VCaP (cell line): ENCODE results near the gene ARL14.

Source experiments
- H3K27ac ChIP-seq: fragments of 450-650 bp; 2 replicates; pipeline ENCODE4 v1.5.1; 2017
- TF ChIP-seq, protein P1 (sequence below): fragments of 450-650 bp; conservative IDR thresholded peaks from 2 replicates; pipeline ENCODE4 v1.5.1; 2017; ENCODE audit warnings: mild to moderate bottlenecking, moderate library complexity

ARL14 gene

DNA sequence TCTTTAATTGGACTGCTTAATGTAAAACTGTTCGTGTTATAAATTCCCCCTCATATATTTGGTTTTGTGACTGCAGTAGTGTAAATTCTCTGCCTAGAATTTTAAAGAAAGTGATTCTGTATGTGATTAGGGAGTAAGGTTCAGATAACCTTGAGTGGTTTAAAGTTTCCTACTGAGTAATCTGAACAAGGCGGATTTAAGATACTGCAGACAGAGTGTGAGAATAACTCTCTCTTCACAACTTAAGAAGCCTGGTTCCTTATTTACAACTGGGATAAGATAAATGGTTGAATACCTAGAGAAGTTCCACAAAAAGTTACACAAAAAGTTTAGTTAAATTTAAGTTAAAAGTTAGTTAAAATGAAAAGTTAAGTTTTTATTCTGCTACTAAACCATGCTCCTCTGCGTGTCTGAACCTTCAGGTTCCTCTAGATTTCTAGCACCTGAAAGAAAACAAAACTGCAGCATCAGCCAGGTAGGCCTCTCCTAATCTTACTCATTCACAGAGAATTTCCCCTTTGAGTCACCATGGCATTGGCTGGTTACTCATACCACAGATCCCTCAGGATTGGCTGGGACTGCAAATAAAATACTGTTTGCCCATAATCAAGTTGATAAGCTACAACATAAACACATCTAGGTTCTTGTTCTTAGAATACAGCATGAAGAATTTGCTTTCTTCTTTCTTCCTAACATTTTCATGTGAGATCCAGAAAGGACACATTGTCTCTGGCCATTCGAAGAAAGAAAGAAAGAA lies at the start of gene ARL14:
Gene ARL14 (plus strand): TSS at position 614 of the 757 bp plus-strand sequence. CDS start 187 bp downstream, outside the sequence.
- TF ChIP-seq, protein P1, sequence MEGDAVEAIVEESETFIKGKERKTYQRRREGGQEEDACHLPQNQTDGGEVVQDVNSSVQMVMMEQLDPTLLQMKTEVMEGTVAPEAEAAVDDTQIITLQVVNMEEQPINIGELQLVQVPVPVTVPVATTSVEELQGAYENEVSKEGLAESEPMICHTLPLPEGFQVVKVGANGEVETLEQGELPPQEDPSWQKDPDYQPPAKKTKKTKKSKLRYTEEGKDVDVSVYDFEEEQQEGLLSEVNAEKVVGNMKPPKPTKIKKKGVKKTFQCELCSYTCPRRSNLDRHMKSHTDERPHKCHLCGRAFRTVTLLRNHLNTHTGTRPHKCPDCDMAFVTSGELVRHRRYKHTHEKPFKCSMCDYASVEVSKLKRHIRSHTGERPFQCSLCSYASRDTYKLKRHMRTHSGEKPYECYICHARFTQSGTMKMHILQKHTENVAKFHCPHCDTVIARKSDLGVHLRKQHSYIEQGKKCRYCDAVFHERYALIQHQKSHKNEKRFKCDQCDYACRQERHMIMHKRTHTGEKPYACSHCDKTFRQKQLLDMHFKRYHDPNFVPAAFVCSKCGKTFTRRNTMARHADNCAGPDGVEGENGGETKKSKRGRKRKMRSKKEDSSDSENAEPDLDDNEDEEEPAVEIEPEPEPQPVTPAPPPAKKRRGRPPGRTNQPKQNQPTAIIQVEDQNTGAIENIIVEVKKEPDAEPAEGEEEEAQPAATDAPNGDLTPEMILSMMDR = no peak
- peak within 1 kb of the TSS; percentile 18; the same call in 1 of the 2 replicates for H3K27ac ChIP-seq

DNA sequence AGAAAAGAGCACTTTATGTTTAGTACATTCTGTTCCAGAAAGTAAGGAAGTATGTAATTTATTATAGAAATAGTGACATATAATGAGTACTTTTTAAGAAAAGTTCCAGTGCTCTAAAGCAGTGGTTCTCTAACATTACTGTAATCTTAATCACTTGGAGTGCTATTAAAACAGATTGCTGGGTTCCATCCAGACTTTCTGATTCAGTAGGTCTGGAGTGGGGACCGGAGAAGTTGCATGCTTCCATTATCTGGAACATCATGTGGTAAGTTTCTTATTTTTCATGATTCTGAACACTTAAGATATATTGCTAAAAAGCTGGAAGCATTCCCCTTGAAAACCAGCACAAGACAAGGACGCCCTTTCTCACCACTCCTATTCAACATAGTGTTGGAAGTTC lies 47.5 kb upstream of the ARL14 start:
- TF ChIP-seq, protein P1 = no peak
- no peak overlapping the region for H3K27ac ChIP-seq

DNA sequence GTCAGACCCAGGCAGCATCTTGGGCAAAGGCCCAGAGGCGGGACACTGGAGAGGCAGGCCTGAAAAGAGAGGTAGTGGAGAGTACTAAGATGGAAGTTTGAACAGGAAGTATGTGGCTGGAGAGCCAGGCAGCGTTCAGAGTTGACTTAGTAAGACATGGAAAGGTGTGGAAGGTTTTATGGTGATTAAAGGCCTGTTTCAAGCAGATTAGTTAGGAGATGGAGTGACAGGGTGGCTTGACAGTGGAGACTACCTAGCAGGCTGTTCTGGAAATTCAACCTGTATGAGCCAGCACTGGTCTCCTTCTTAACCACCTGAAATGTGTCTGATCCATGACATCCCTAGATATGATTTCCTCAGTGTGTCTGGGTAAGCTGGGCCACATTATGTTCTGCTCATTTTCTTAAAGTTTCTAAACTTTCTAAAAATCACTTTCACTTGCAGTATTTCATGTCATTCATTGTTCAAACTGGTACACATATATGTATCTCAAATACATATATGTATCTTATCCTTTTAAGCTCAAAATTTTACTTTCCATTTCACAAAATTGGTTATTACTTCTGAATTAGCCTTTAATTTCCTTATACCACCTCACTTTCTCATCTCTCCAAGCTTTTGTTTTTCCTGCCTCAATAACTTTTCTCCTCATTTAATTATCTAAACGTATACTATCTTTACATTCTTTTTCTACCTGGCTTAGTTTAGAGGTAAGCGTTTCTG lies 43.4 kb upstream of the ARL14 start:
- TF ChIP-seq, protein P1 = no peak

DNA sequence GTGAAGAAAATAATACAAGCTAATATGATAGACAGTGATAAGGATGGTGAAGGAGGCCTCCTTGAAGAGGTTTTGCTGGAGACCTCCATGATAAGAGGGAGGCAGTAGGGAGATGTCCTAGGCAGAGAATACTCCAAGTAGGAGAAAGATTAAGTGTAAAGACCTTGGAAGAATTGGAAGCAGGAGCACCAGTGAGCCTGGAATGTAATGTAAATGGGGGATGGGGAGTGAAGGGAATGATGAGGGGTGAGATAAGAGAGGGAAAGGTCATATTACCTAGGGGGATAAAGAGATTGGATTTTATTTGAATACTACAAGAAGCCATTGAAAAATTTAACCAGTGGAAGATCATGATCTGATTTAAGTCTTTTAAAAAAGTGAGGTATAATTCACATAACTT lies 41.7 kb upstream of the ARL14 start:
- no peak overlapping the region for H3K27ac ChIP-seq
- TF ChIP-seq, protein P1 = no peak

More for the DNA sequence above, 43.4 kb upstream of the ARL14 start:
- H3K27ac ChIP-seq = no peak overlapping the region

DNA sequence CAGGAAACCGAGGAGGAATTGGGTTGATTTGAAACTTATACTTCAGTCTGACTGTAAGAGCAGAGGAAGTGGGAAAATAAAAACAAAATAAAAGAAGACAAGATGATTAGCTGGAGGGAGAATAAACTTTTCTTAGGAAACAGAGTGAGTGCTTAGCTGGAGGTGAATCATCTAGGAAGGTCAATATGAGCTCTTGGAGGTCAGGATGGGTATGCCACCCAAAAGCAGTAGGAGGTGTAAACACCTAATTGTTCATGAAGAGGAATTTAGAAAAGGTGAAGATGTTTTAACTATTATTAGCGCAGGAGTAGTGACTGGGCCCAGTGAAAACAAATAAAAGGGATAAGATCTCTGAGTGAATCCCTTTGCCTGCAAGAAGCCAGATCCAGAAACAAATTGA lies 39.9 kb upstream of the ARL14 start:
- TF ChIP-seq, protein P1 = no peak
- H3K27ac ChIP-seq = no peak overlapping the region

DNA sequence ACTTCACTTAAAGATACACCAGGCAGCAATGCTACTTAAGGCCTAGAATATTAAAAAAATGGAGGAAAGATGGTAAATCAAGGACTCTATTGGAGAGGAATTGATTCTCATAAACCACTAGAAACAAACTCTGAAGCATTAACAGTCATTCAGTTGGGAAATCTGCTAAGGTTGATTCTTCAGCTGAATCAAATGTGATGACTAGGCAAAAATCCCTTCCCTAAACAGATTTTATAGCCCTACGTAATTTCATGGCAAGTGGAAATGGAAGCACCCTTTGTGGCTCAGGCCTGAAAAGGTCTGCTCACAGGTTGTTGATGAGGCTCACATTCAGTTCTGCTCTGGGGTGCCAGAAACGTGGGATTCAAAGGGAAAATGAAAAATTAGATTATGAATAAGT lies 38.8 kb upstream of the ARL14 start:
- no peak overlapping the region for H3K27ac ChIP-seq
- TF ChIP-seq, protein P1 = no peak

DNA sequence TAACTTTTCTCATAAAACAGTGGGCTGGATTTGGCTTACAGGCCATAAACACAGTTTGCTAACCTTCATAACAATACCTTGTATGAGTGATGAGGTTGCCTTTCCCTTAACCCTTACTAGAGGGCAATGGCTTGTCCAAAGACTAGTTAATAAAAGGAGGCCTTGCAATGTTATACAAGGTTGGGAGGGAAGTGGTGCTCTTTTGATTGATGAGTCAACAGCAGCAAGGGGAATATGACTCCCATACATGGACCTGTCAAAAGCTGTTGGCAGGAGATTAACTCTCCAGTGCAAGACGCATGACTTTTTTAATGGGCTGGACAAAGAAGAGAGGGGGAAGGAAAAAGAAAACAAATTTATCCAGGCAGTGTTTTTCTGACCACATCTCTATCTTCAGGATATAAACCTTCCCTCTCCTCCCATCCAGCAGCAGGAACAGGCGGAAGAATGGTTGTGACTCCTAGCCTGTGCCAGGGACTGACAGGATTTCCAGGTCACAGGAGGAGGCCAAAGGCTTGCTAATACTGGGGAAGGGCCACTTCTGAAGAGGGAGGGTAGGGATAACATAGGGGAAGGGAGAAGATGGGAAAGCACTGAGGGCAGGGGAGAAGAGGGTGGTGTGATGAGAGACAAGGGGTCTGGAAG lies 35.2 kb upstream of the ARL14 start:
- TF ChIP-seq, protein P1 = no peak
- H3K27ac ChIP-seq = no peak overlapping the region
